ENCODE results near the gene HES5. TPM values are rescaled to one million over a fixed set of nuclear protein-coding genes. Genes with fewer than 3 reads are reported as not detected.

HES5 gene
- total and polyA plus RNA-seq, 2 of the 13 experiments (the other 11 are each of a cell fraction or from before 2014, with no cell fraction given): not detected

DNA sequence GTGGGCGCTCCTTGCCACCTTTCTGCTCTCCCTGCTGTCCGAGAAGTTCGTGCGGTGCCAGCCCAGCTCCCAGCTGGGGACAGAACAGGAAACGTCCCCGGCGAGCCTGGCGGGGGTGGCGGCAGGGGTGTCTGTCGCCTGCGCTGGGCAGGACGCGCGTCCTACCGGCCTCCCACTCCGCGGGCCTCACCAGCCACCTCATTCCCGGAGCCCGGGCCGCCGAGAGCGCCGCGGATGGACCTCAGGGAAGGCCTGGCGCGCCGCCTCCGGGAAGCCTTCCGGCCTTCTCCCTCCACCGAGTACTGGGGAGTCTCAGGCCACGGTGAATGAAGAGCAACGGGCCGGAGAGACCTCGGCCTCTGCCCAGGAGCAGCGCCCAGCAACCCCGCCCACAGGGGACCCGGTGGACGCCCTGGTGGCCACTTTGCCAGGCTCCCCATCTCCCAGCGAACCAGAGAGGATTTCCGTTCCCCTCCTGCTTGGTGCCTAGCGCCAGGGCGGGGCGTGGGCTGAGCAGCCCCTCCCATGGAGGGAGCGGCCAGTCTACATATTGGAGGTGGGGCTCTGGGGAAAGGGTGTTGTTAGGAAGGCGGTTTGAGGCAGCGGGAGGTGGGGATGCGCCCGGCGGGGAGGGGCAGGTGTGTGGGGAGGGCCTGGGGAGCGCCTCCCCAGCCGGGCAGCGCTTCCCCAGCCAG, 16.6 kb upstream of the HES5 start (continued):
- TF ChIP-seq, protein P1, sequence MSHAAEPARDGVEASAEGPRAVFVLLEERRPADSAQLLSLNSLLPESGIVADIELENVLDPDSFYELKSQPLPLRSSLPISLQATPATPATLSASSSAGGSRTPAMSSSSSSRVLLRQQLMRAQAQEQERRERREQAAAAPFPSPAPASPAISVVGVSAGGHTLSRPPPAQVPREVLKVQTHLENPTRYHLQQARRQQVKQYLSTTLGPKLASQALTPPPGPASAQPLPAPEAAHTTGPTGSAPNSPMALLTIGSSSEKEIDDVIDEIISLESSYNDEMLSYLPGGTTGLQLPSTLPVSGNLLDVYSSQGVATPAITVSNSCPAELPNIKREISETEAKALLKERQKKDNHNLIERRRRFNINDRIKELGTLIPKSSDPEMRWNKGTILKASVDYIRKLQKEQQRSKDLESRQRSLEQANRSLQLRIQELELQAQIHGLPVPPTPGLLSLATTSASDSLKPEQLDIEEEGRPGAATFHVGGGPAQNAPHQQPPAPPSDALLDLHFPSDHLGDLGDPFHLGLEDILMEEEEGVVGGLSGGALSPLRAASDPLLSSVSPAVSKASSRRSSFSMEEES (CRISPR knock-in tag; IDR thresholded peaks at IDR 0.05): no peak
- TF ChIP-seq MTA3 (CRISPR knock-in tag; IDR thresholded peaks at IDR 0.05): no peak
- TF ChIP-seq ZNF20 (CRISPR knock-in tag; IDR thresholded peaks at IDR 0.05): no peak
- no peak for TF ChIP-seq ZNF33A (CRISPR knock-in tag; IDR thresholded peaks at IDR 0.05; ENCODE audit: borderline replicate concordance)
- TF ChIP-seq, protein P2, sequence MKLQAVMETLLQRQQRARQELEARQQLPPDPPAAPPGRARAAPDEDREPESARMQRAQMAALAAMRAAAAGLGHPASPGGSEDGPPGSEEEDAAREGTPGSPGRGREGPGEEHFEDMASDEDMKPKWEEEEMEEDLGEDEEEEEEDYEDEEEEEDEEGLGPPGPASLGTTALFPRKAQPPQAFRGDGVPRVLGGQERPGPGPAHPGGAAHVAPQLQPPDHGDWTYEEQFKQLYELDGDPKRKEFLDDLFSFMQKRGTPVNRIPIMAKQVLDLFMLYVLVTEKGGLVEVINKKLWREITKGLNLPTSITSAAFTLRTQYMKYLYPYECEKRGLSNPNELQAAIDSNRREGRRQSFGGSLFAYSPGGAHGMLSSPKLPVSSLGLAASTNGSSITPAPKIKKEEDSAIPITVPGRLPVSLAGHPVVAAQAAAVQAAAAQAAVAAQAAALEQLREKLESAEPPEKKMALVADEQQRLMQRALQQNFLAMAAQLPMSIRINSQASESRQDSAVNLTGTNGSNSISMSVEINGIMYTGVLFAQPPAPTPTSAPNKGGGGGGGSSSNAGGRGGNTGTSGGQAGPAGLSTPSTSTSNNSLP (IDR thresholded peaks at IDR 0.05; ENCODE audit: low read depth, low read length): no peak
- no peak for TF ChIP-seq ARNT2 (CRISPR knock-in tag; IDR thresholded peaks at IDR 0.05; ENCODE audit: low read depth)
- TF ChIP-seq ZNF572 (CRISPR knock-in tag; IDR thresholded peaks at IDR 0.05): no peak
- TF ChIP-seq, protein P3, sequence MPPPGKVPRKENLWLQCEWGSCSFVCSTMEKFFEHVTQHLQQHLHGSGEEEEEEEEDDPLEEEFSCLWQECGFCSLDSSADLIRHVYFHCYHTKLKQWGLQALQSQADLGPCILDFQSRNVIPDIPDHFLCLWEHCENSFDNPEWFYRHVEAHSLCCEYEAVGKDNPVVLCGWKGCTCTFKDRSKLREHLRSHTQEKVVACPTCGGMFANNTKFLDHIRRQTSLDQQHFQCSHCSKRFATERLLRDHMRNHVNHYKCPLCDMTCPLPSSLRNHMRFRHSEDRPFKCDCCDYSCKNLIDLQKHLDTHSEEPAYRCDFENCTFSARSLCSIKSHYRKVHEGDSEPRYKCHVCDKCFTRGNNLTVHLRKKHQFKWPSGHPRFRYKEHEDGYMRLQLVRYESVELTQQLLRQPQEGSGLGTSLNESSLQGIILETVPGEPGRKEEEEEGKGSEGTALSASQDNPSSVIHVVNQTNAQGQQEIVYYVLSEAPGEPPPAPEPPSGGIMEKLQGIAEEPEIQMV (CRISPR knock-in tag; IDR thresholded peaks at IDR 0.05; ENCODE audit: low read depth): no peak
- TF ChIP-seq ETV5 (CRISPR knock-in tag; IDR thresholded peaks at IDR 0.05; ENCODE audit: borderline replicate concordance): no peak; the same call in 1 of the 2 replicates
- no peak for TF ChIP-seq ARID2 (CRISPR knock-in tag; IDR thresholded peaks at IDR 0.05; ENCODE audit: borderline replicate concordance)
- TF ChIP-seq, protein P4, sequence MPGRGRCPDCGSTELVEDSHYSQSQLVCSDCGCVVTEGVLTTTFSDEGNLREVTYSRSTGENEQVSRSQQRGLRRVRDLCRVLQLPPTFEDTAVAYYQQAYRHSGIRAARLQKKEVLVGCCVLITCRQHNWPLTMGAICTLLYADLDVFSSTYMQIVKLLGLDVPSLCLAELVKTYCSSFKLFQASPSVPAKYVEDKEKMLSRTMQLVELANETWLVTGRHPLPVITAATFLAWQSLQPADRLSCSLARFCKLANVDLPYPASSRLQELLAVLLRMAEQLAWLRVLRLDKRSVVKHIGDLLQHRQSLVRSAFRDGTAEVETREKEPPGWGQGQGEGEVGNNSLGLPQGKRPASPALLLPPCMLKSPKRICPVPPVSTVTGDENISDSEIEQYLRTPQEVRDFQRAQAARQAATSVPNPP (CRISPR knock-in tag; IDR thresholded peaks at IDR 0.05): no peak
- TF ChIP-seq HNF4A (CRISPR knock-in tag; IDR thresholded peaks at IDR 0.05): no peak
- TF ChIP-seq RORA (CRISPR knock-in tag; IDR thresholded peaks at IDR 0.05): no peak
- TF ChIP-seq, protein P5, sequence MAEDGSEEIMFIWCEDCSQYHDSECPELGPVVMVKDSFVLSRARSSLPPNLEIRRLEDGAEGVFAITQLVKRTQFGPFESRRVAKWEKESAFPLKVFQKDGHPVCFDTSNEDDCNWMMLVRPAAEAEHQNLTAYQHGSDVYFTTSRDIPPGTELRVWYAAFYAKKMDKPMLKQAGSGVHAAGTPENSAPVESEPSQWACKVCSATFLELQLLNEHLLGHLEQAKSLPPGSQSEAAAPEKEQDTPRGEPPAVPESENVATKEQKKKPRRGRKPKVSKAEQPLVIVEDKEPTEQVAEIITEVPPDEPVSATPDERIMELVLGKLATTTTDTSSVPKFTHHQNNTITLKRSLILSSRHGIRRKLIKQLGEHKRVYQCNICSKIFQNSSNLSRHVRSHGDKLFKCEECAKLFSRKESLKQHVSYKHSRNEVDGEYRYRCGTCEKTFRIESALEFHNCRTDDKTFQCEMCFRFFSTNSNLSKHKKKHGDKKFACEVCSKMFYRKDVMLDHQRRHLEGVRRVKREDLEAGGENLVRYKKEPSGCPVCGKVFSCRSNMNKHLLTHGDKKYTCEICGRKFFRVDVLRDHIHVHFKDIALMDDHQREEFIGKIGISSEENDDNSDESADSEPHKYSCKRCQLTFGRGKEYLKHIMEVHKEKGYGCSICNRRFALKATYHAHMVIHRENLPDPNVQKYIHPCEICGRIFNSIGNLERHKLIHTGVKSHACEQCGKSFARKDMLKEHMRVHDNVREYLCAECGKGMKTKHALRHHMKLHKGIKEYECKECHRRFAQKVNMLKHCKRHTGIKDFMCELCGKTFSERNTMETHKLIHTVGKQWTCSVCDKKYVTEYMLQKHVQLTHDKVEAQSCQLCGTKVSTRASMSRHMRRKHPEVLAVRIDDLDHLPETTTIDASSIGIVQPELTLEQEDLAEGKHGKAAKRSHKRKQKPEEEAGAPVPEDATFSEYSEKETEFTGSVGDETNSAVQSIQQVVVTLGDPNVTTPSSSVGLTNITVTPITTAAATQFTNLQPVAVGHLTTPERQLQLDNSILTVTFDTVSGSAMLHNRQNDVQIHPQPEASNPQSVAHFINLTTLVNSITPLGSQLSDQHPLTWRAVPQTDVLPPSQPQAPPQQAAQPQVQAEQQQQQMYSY (CRISPR knock-in tag; IDR thresholded peaks at IDR 0.05): no peak
- TF ChIP-seq ZNF274 (CRISPR knock-in tag; IDR thresholded peaks at IDR 0.05): no peak
- no peak for TF ChIP-seq ZNF496 (CRISPR knock-in tag; IDR thresholded peaks at IDR 0.05; ENCODE audit: insufficient replicate concordance)
- no peak for TF ChIP-seq TBX2 (CRISPR knock-in tag; IDR thresholded peaks at IDR 0.05; ENCODE audit: borderline replicate concordance)
- TF ChIP-seq THYN1 (CRISPR knock-in tag; IDR thresholded peaks at IDR 0.05; ENCODE audit: borderline replicate concordance, low read depth): no peak
- no peak for TF ChIP-seq DPF2 (CRISPR knock-in tag; IDR thresholded peaks at IDR 0.05; ENCODE audit: borderline replicate concordance, low read depth)

Measured in HepG2 (cell line).